Astrocyte of the hippocampus (primary cell): ENCODE results near the gene ZBTB46.
A peak's percentile ranks its signal among the peaks of the same experiment; 100 is the strongest.

Experiments
- DNase-seq: peaks from one replicate; pipeline ENCODE4 v3.0.0; 2011; ENCODE audit warnings: low read depth, low spot score

ZBTB46 gene

GRCh38 chr20:63837479-63837878 is 6.4 kb upstream of the ZBTB46 start:
- no peak for DNase-seq

DNA sequence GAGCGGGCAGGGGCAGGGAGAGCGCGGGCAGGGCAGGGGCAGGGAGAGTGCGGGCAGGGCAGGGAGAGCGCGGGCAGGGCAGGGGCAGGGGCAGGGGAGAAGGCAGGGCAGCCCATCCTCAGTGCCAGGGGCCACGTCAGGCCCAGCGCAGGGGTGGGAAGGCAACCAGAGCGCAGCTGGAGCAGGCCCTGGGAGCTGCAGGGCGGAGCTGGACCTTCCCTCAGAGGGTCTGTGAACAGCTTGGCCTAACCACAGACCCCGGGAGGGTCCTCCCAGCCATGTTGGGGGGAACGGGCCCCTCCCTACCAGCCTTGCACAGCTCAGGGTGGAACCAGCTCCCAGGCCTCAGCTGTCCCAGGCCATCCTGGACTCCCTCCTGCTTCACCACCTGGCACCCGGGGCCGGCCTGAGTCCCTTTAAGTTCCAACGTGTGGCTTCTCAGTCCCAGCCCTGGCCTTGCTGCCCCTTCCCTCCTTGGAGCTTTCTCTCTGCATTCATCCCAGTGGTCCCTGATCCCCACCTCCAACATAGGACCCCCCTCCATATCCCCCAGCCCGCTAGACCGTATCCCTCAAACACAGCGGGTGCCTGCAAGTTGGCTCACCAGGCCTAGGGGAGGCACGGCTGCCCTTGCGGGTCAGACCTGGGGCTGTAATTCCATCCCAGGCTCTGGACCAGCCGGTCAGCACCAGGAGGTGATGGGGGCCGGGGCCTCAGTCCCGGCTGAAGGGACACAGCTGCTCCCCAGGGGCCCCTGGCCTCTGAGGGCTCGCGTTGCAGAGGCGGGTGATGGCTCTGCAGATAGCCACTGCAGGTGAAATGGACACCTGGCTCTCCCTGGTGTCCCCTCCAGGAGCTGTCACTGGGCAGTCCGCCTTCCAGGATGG is 5.6 kb upstream of the ZBTB46 start:
- DNase-seq, result no peak

GRCh38 chr20:63835021-63835858 is 4.2 kb upstream of the ZBTB46 start:
- DNase-seq, result peak; percentile 98

DNA sequence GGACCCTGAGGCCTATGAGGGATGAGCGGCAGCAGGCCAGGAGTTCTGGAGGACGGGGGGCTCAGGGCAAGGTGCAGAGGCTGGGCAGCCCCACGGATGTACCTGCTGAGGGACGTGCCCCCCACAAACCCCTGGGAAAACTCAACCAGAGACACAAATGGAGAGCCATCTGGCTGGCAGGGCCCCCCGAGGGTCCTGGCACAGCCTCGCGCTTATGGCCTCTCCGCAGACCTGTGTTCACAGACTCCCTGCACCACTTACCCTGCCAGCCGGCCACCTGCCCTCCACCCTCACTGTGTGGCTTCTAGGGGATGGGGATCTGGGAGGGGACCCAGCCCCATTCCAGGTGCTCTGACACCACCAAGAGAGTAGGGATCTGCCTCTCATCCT is 3.4 kb upstream of the ZBTB46 start:
- DNase-seq, result no peak

- no peak for DNase-seq
Measured at GRCh38 chr20:63833776-63834490, 2.9 kb upstream of the ZBTB46 start.

- peak; percentile 45 for DNase-seq
Measured at GRCh38 chr20:63831993-63832686, 1.1 kb upstream of the ZBTB46 start.

- DNase-seq, result no peak
Measured at GRCh38 chr20:63831646-63831992, 555 bp upstream of the ZBTB46 start.

DNA sequence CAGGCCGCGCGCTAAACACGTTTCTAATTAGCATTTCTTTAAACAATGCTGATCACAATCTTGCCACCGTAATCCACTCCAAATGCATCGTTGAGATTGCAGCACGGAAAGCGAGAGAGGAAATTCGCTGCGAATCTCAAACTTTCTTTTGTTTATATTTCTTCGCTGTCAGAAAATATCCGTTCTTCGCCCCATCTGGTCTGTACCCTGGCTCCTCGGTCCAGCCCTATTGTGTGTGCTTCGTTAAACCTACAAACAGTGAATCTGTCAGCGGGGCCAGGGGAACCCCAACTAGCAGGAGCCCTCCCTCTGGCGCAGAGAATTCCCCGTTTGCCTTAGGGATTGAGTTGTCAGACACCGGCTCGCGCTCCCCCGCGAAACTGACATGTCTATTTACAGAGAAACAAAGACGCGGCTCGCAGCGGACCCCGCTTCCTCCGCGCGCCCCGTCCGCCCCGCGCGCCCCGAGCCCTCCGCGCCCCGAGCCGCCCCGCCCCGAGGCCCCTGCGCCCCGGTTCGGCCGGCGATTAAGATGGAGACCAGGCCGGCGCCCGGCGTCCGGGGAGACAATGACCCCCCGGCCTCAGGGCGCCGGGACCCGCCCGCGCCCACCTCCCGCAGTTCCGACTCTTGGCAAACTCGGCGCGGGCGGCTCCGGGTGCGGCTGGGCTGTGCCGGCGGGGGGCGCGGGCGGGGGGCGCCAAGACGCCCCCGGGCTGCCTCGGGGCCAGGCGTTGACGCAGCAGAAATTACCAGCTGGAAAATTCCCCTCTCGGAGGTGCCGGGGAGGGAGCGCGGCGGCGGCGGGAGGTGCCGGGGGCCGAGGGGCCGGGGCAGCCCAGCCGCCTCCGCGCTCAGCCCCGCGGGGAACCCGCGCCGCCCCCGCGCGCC is 874 bp downstream of the ZBTB46 start:
- DNase-seq, result peak; percentile 33

GRCh38 chr20:63829603-63829944 is 1.5 kb downstream of the ZBTB46 start:
- DNase-seq, result no peak

DNA sequence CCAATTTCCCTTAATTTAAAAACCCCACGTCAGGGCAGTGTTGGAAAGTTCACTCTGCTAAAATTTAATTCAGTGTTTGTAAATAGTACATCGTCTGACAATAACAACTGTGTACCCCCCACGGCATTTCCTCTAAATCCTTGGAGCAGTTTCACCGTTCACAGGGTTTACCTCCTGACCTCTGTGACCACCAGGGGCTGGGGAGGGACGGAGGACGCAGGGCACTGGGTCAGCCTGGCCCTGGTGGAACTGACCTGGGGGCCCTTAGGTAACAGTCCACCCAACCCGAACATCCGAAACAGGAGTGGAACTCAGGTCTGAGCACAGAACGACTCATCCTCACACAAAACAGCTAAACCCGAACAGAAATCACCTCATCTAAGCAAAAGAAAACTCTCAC is 2.1 kb downstream of the ZBTB46 start:
- no peak for DNase-seq

GRCh38 chr20:63828545-63828944 is 2.5 kb downstream of the ZBTB46 start:
- no peak for DNase-seq

DNA sequence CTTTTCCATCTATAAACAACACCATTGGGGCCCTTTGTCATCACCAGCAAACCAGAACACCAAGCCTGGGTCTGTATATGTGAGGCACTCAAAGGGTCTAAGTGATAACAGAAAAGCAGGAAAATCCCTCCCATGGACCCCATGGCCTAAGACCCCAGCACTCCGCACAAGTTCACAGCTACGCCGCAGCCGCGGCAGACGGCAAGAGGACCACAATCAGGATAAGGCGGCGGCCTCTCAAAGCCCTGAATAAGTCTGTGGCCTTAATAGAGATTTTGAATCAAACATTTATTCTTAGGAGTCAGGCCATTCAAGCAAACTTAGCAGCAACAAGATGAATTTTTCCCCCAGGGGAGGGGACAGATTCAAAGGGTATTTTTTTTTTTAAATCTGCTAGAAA is 2.9 kb downstream of the ZBTB46 start:
- DNase-seq, result no peak

- DNase-seq, result no peak
Measured at GRCh38 chr20:63826753-63827152, 4.3 kb downstream of the ZBTB46 start.

DNA sequence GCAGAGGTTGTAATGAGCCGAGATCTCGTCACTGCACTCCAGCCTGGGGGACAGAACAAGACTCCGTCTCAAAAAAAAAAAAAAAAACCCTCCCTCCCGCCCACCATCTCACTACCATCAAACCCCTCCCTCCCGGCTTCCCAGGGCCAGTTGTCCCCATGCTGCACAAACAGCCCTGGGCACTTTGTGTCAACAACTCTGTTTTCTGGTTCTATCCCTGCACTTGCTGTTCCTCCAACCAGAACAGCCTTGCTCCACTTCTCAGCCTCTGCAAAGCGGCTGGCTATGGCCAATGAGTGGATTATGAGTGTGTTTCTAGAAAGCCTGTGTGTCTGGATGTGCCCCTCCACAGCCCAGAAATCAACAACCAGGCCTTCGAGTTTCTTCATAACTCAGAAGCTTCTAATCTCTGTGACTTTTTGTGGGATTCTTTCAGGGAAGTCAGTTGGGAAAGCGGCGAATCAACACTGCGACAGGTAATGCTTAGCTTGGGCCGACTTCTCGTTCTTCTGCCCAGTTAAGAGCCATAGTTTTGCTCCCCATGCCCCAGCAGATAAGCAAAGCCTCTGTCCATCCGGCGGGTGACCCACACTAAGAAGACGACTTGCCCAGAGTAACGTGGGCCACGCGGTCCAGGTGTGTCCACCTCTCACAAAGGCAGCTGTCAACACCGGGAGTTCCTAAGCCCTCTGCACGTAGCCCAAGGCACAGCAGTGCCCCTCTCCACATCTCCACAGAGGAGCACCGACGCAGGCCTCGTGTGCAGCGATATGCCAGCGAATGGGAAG is 5.5 kb downstream of the ZBTB46 start:
- no peak for DNase-seq

- no peak for DNase-seq
Measured at GRCh38 chr20:63823691-63824311, 7.3 kb downstream of the ZBTB46 start.

GRCh38 chr20:63822276-63822696 is 8.8 kb downstream of the ZBTB46 start:
- no peak for DNase-seq

DNA sequence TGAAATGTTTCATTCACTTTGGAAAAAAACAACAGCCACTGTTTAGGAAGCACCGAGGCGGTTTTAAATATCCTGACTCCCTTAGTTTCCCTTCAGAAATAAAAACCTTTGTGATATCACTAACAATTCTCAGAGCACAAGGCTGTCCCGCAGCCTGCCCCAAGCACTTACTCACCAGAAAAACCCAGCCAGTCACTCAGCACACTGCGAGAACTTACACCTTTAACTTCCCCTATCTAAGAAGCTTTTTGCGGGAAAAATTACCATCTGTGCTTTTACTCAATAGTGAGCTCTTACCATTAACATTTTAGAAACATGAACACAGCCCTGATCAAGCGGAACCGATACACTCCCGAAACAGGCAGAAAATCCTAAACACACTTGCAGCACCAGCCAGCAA is 9.3 kb downstream of the ZBTB46 start:
- DNase-seq, result no peak

- DNase-seq, result no peak
Measured at GRCh38 chr20:63819224-63819921, 11.7 kb downstream of the ZBTB46 start.
